ENCODE measurements around the gene PACS2. TPM values are rescaled to one million over a fixed set of nuclear protein-coding genes. Genes with fewer than 3 reads are reported as not detected.
"Not testable (repeated sequence)": the region's sequence is repeated elsewhere in the genome, so short reads cannot be mapped to it uniquely, and the experiment has no call there.

PACS2 gene
- 10 to 100 TPM; 55.9 to 91.9 (median 67.4) TPM for polyA plus RNA-seq (ENCODE audit: insufficient read length in 4 of 4)

GRCh38 chr14:105314287-105315200 lies at the start of gene PACS2:
Gene PACS2, plus strand, starts transcription at chr14:105314748. Its CDS starts 171 bp downstream, at chr14:105314919.
- DNase-seq (ENCODE audit: low read depth in 4 of 4, low spot score in 3 of 4), result peak; percentile 56 to 86 (median 82)

GRCh38 chr14:105267820-105268548 lies 46.6 kb upstream of the PACS2 start:
- DNase-seq (ENCODE audit: low read depth in 4 of 4, low spot score in 3 of 4), result no peak

GRCh38 chr14:105268736-105269354 lies 45.7 kb upstream of the PACS2 start:
- DNase-seq (ENCODE audit: low read depth in 4 of 4, low spot score in 3 of 4), result no peak

GRCh38 chr14:105269405-105269804 lies 45.1 kb upstream of the PACS2 start:
- no peak for DNase-seq (ENCODE audit: low read depth in 4 of 4, low spot score in 3 of 4)

- no peak for DNase-seq (ENCODE audit: low read depth in 4 of 4, low spot score in 3 of 4)
Observed at GRCh38 chr14:105271224-105271890, 43.2 kb upstream of the PACS2 start.

GRCh38 chr14:105272623-105273022 lies 41.9 kb upstream of the PACS2 start:
- DNase-seq (ENCODE audit: low read depth in 4 of 4, low spot score in 3 of 4), result no peak

- no peak for DNase-seq (ENCODE audit: low read depth in 4 of 4, low spot score in 3 of 4)
Observed at GRCh38 chr14:105273062-105273461, 41.5 kb upstream of the PACS2 start.

GRCh38 chr14:105274637-105275036 lies 39.9 kb upstream of the PACS2 start:
- DNase-seq (ENCODE audit: low read depth in 4 of 4, low spot score in 3 of 4), result no peak

GRCh38 chr14:105275267-105275946 lies 39.1 kb upstream of the PACS2 start:
- no peak for DNase-seq (ENCODE audit: low read depth in 4 of 4, low spot score in 3 of 4)

GRCh38 chr14:105277448-105277847 lies 37.1 kb upstream of the PACS2 start:
- not testable (repeated sequence) for DNase-seq (ENCODE audit: low read depth in 4 of 4, low spot score in 3 of 4)

- no peak for DNase-seq (ENCODE audit: low read depth in 4 of 4, low spot score in 3 of 4)
Observed at GRCh38 chr14:105279642-105280361, 34.7 kb upstream of the PACS2 start.

GRCh38 chr14:105280525-105280924 lies 34.0 kb upstream of the PACS2 start:
- DNase-seq (ENCODE audit: low read depth in 4 of 4, low spot score in 3 of 4), result no peak

GRCh38 chr14:105281371-105282097 lies 33.0 kb upstream of the PACS2 start:
- DNase-seq (ENCODE audit: low read depth in 4 of 4, low spot score in 3 of 4), result peak in 1 of 4 donors; percentile 48

GRCh38 chr14:105282098-105282725 lies 32.3 kb upstream of the PACS2 start:
- no peak for DNase-seq (ENCODE audit: low read depth in 4 of 4, low spot score in 3 of 4)

- no peak for DNase-seq (ENCODE audit: low read depth in 4 of 4, low spot score in 3 of 4)
Observed at GRCh38 chr14:105283028-105283427, 31.5 kb upstream of the PACS2 start.

GRCh38 chr14:105283899-105284298 lies 30.6 kb upstream of the PACS2 start:
- no peak for DNase-seq (ENCODE audit: low read depth in 4 of 4, low spot score in 3 of 4)

GRCh38 chr14:105285174-105285573 lies 29.4 kb upstream of the PACS2 start:
- DNase-seq (ENCODE audit: low read depth in 4 of 4, low spot score in 3 of 4), result no peak

- no peak for DNase-seq (ENCODE audit: low read depth in 4 of 4, low spot score in 3 of 4)
Observed at GRCh38 chr14:105286759-105287144, 27.8 kb upstream of the PACS2 start.
